ENCODE measurements around the gene SLCO1B3. TPM values are rescaled to one million over a fixed set of nuclear protein-coding genes. Genes with fewer than 3 reads are reported as not detected.
"Not testable (repeated sequence)": the region's sequence is repeated elsewhere in the genome, so short reads cannot be mapped to it uniquely, and the experiment has no call there.

SLCO1B3 gene
- total and polyA plus RNA-seq, 10 of the 15 experiments (the other 5 are each of a cell fraction or from before 2014, with no cell fraction given) = 0.04 to 1.2 TPM; not detected in 8

GRCh38 chr12:20783796-20784357 lies 26.6 kb upstream of the SLCO1B3 start:
- H3K27me3 ChIP-seq (replicated peaks in 1 of 2; ENCODE audit: control insufficient read depth in 2 of 2, insufficient read depth in 2 of 2, low read length in 1 of 2); ATAC-seq; RAD21 ChIA-PET (ENCODE audit: unreplicated experiment); CTCF ChIA-PET; H3K9ac ChIP-seq (ENCODE audit: control insufficient read depth, insufficient read depth, low read length); H3K4me1 ChIP-seq (ENCODE audit: control insufficient read depth, insufficient read depth, low read length); H3K79me2 ChIP-seq (ENCODE audit: control insufficient read depth, insufficient read depth, low read length); BruUV-seq (replicated peaks); H3K4me2 ChIP-seq (ENCODE audit: control insufficient read depth, insufficient read depth); SMC1A ChIA-PET (ENCODE audit: uncharacterized antibody, unreplicated experiment); H3K27ac ChIP-seq (ENCODE audit: control insufficient read depth, insufficient read depth); H4K20me1 ChIP-seq (ENCODE audit: control insufficient read depth, insufficient read depth); in situ Hi-C loops (cut with MboI); H3K4me3 ChIP-seq; FAIRE-seq; POLR2A ChIA-PET; H3K9me3 ChIP-seq (replicated peaks; ENCODE audit: control insufficient read depth, insufficient read depth, low read length); DNase-seq (ENCODE audit: low read depth, low spot score); H2AFZ ChIP-seq (ENCODE audit: control insufficient read depth, low read depth, low read length); intact Hi-C loops (cut with micrococcal nuclease; ENCODE audit: unreplicated experiment); H3K36me3 ChIP-seq (ENCODE audit: control insufficient read depth in 2 of 2, insufficient read depth in 2 of 2, low read length in 1 of 2): not testable (repeated sequence)
- 57% methylated on average over 12 of the region's 13 CpGs for WGBS (ENCODE audit: insufficient coverage, insufficient replicate concordance, low lambda C conversion rate, missing lambda C conversion rate)

GRCh38 chr12:20792971-20793370 lies 17.5 kb upstream of the SLCO1B3 start:
- SMC1A ChIA-PET (ENCODE audit: uncharacterized antibody, unreplicated experiment) = no interaction called here
- CTCF ChIA-PET = no interaction called here
- 0% methylated on average over 1 of the region's 1 CpG for WGBS (ENCODE audit: insufficient coverage, insufficient replicate concordance, low lambda C conversion rate, missing lambda C conversion rate)
- no peak for TF ChIP-seq ZNF217 (IDR thresholded peaks at IDR 0.05)
- TF ChIP-seq TAF1 (IDR thresholded peaks at IDR 0.05; ENCODE audit: borderline replicate concordance, low read depth, low read length) = no peak
- TF ChIP-seq CBX5 (IDR thresholded peaks at IDR 0.05; ENCODE audit: low read depth) = no peak
- TF ChIP-seq TARDBP (IDR thresholded peaks at IDR 0.05; ENCODE audit: borderline replicate concordance) = no peak
- no peak for TF ChIP-seq CREM (IDR thresholded peaks at IDR 0.05; ENCODE audit: low read depth)
- TF ChIP-seq ESRRA (IDR thresholded peaks at IDR 0.05; ENCODE audit: low read length) = no peak
- no peak for TF ChIP-seq E2F4 (IDR thresholded peaks at IDR 0.05; ENCODE audit: low read depth, low read length)
- TF ChIP-seq MAX (IDR thresholded peaks at IDR 0.05; ENCODE audit: low read depth, low read length) = no peak
- H3K4me2 ChIP-seq (ENCODE audit: control insufficient read depth, insufficient read depth) = no peak overlapping the region
- H3K27me3 ChIP-seq (replicated peaks in 1 of 2; ENCODE audit: control insufficient read depth in 2 of 2, insufficient read depth in 2 of 2, low read length in 1 of 2) = no peaks in the 10 kb centered on the region
- H2AFZ ChIP-seq (ENCODE audit: control insufficient read depth, low read depth, low read length) = no peak overlapping the region
- intact Hi-C loops (cut with micrococcal nuclease; ENCODE audit: unreplicated experiment) = no loop called here
- in situ Hi-C loops (cut with MboI) = no loop called here
- no peak for FAIRE-seq
- no peak overlapping the region for H3K4me3 ChIP-seq
- BruUV-seq (replicated peaks) = no TSS peak
- H3K9me3 ChIP-seq (replicated peaks; ENCODE audit: control insufficient read depth, insufficient read depth, low read length) = no peaks in the 10 kb centered on the region
- H3K27ac ChIP-seq (ENCODE audit: control insufficient read depth, insufficient read depth) = no peak overlapping the region
- H3K4me1 ChIP-seq (ENCODE audit: control insufficient read depth, insufficient read depth, low read length) = no peaks in the 10 kb centered on the region
- POLR2A ChIA-PET = no interaction called here
- H3K9ac ChIP-seq (ENCODE audit: control insufficient read depth, insufficient read depth, low read length) = no peak overlapping the region
- H3K79me2 ChIP-seq (ENCODE audit: control insufficient read depth, insufficient read depth, low read length) = no peaks in the 10 kb centered on the region
- no peak for ATAC-seq
- H3K36me3 ChIP-seq (ENCODE audit: control insufficient read depth in 2 of 2, insufficient read depth in 2 of 2, low read length in 1 of 2) = no peaks in the 10 kb centered on the region
- RAD21 ChIA-PET (ENCODE audit: unreplicated experiment) = no interaction called here
- no peak for DNase-seq (ENCODE audit: low read depth, low spot score)
- H4K20me1 ChIP-seq (ENCODE audit: control insufficient read depth, insufficient read depth) = no peaks in the 10 kb centered on the region

Data from GM12878 (cell line).